Spleen (tissue), 7 donors: ENCODE measurements around the gene ENOX1.

Experiments used
- POLR2A ChIP-seq, 3 donors: fragments of 450-650 bp; IDR thresholded peaks; one replicate each; pipeline ENCODE4 v1.5.1; 2017; ENCODE audit warnings: antibody characterized with exemption in 3 of 3, mild to moderate bottlenecking in 1 of 3
- TF ChIP-seq, protein P1 (sequence below), 11 experiments: fragments of 200-600 bp in 7 of 11; fragments of 450-650 bp in 4 of 11; sonication (generic) in 4 of 11; IDR thresholded peaks in 8 of 11; conservative IDR thresholded peaks in 3 of 11; 1 replicate in 7 of 11; 2 replicates in 4 of 11; pipeline versions ENCODE4 v1.4.0 to v1.8.0; 2016 to 2021; ENCODE audit warnings: antibody characterized with exemption in 11 of 11, inconsistent platforms in 4 of 11, mild to moderate bottlenecking in 1 of 11
- donor health status: DM: no; HTN: no; CAD: no; lungs with moderate emphysema.
- donor health status: DM: no; HTN: no; CAD: no.
- donor health status: DM: no; HTN: no; CAD: no.

DNA sequence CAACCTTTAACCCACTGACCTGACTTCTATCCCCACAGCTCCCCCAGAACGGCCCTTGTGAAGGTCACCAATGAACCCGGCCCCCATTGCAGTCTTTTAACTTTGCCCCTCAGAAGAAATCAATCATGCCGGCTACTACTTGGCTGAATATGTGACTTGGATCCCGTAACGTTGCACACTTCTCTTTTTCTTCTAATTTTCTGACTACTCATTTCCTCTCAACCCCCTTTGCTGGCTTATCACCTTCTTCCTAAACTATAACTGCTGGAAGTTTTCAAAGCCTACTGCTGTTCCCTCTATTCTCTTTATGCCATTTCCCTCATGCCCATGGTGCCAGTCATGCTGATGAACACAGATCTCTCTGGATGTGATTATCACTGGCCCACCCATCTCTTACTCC is 395.7 kb downstream of the ENOX1 start:
- TF ChIP-seq, protein P1, sequence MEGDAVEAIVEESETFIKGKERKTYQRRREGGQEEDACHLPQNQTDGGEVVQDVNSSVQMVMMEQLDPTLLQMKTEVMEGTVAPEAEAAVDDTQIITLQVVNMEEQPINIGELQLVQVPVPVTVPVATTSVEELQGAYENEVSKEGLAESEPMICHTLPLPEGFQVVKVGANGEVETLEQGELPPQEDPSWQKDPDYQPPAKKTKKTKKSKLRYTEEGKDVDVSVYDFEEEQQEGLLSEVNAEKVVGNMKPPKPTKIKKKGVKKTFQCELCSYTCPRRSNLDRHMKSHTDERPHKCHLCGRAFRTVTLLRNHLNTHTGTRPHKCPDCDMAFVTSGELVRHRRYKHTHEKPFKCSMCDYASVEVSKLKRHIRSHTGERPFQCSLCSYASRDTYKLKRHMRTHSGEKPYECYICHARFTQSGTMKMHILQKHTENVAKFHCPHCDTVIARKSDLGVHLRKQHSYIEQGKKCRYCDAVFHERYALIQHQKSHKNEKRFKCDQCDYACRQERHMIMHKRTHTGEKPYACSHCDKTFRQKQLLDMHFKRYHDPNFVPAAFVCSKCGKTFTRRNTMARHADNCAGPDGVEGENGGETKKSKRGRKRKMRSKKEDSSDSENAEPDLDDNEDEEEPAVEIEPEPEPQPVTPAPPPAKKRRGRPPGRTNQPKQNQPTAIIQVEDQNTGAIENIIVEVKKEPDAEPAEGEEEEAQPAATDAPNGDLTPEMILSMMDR (IDR thresholded peaks at IDR 0.05 in 8 of 11, conservative IDR thresholded peaks at IDR 0.05 in 3 of 11) = no peak
- no peak for TF ChIP-seq POLR2A (IDR thresholded peaks at IDR 0.05)
